Umbilical cord (tissue), 2 donors: Measurements from ENCODE around the gene WTAP. TPM values are rescaled to one million over a fixed set of nuclear protein-coding genes. Genes with fewer than 3 reads are reported as not detected.
"Not testable (repeated sequence)": the region's sequence is repeated elsewhere in the genome, so short reads cannot be mapped to it uniquely, and the experiment has no call there.

ENCODE experiments used
- DNase-seq: peaks from one replicate; pipeline ENCODE4 v3.0.0-alpha.2; 2015; ENCODE audit warnings: low spot score
- total RNA-seq: library from RNA; depleted of rRNA; stranded (reverse); fragments of >200 nt; gene quantifications from one replicate; pipeline ENCODE4 v1.2.3, GENCODE V29; 2014; ENCODE audit warnings: low replicate concordance; ENCODE audit not compliant: insufficient read depth

WTAP gene
- total RNA-seq, 1 donor from 2014 or later = 111 TPM

- DNase-seq = peak; percentile 98
Observed at GRCh38 chr6:159761873-159762680, 34.8 kb downstream of the WTAP start, which contains the start of gene ACAT2. ACAT2 (plus strand) TSS chr6:159762045; CDS start chr6:159762088, 43 bp downstream.

GRCh38 chr6:159762681-159763293, 35.5 kb downstream of the WTAP start:
- DNase-seq = no peak

- DNase-seq = no peak
Observed at GRCh38 chr6:159766906-159767305, 39.6 kb downstream of the WTAP start.

GRCh38 chr6:159769470-159769869, 42.2 kb downstream of the WTAP start:
- no peak for DNase-seq

- no peak for DNase-seq
Observed at GRCh38 chr6:159772196-159772595, 44.9 kb downstream of the WTAP start.

GRCh38 chr6:159777240-159777904, 50.1 kb downstream of the WTAP start:
- DNase-seq = no peak

- no peak for DNase-seq
Observed at GRCh38 chr6:159778131-159778530, 50.8 kb downstream of the WTAP start.

GRCh38 chr6:159778542-159779103, 51.3 kb downstream of the WTAP start:
- no peak for DNase-seq

- no peak for DNase-seq
Observed at GRCh38 chr6:159788276-159788675, 61.0 kb downstream of the WTAP start.

- peak; percentile 23 for DNase-seq
Observed at GRCh38 chr6:159788753-159789376, 61.6 kb downstream of the WTAP start.

- peak; percentile 100 for DNase-seq
Observed at GRCh38 chr6:159789377-159790148, 62.3 kb downstream of the WTAP start, which contains the start of gene TCP1. TCP1 (minus strand) TSS chr6:159789602; CDS start chr6:159789468, 134 bp downstream.

GRCh38 chr6:159790149-159790955, 63.0 kb downstream of the WTAP start, which contains the start of gene MRPL18:
MRPL18 (plus strand) TSS chr6:159790467; CDS start chr6:159790588, 121 bp downstream.
- DNase-seq = peak; percentile 99

GRCh38 chr6:159790956-159791598, 63.8 kb downstream of the WTAP start:
- DNase-seq = no peak

- DNase-seq = not testable (repeated sequence)
Observed at GRCh38 chr6:159794976-159795375, 67.7 kb downstream of the WTAP start.

- DNase-seq = no peak
Observed at GRCh38 chr6:159797554-159797953, 70.2 kb downstream of the WTAP start.

- no peak for DNase-seq
Observed at GRCh38 chr6:159800141-159800865, 73.0 kb downstream of the WTAP start, which contains the start of gene PNLDC1. PNLDC1 (plus strand) TSS chr6:159800276; CDS start chr6:159800308, 32 bp downstream.

GRCh38 chr6:159801935-159802334, 74.6 kb downstream of the WTAP start:
- no peak for DNase-seq

GRCh38 chr6:159804504-159804903, 77.2 kb downstream of the WTAP start:
- no peak for DNase-seq
